M059J (cell line): Measurements from ENCODE around the gene YY1. TPM values are rescaled to one million over a fixed set of nuclear protein-coding genes. Genes with fewer than 3 reads are reported as not detected.
"Not testable (repeated sequence)": the region's sequence is repeated elsewhere in the genome, so short reads cannot be mapped to it uniquely, and the experiment has no call there.

Experiments
- DNase-seq: peaks from one replicate; pipeline ENCODE4 v3.0.0-alpha.2; 2012; ENCODE audit warnings: low read depth
- total RNA-seq: library from RNA; depleted of rRNA; stranded (reverse); fragments of >200 nt; shearing (Covaris generic); gene quantifications from 2 replicates; pipeline ENCODE4 v1.2.3, GENCODE V29; 2014

The YY1 gene
- total RNA-seq, 1 experiment from 2014 or later, result 39.5 TPM

DNA sequence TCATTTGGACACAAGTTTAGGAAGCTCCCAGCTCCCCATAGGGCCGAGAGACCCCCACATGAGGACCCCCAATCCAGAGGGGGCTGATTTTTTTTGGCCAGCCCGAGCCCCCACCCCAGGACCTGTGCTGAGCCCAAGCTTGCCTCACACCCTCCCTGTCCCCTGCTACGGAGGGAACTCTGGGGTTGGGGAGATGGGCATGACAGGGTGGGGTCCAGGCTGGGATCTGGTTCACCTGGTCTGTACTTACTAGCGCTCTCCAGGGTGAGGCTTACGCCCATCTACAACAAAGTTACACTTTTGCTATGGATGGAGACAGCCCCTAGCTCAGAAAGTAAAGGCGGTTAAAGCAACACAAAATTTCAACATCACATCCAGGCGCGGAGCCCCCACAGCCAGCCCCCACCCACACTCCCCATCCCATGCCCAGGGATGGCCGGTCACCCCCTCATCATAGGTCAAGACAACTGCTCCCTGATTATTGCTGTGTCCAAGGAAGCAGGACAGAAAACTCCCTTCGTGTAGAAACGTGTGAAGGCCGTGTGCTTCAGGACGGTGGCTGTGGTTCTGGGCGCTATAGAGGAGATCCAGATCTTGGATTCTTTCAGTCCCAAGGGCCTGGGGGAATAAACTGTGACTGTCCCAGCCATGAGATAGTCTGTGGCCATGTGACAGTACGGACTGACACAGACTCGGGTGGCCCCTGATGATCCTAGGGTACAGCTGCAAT is 56.6 kb downstream of the YY1 start:
- no peak for DNase-seq

DNA sequence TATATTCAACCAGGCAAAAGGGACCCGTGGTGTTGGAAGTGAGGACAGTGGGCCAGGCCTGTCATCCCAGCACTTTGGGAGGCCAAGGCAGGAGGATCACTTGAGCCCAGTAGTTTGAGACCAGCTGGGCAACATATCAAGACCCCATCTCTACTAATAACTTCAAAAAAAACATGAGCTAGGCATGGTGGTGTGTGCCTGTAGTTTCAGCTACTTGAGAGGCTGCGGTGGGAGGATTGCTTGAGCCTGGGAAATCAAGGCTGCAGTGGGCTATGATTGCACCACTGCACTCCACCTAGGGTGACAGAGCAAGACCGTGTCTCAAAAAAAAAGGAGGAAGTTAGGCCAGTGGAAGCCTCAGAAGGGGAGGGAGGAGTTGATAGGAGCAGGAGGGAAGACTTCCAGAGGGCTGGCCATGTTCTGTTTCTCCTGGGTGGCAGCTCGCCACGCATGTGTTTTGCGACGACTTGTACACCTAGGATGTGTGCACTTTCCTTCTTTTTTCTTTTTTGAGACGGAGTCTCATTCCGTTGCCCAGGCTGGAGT is 57.2 kb downstream of the YY1 start:
- DNase-seq, result no peak

DNA sequence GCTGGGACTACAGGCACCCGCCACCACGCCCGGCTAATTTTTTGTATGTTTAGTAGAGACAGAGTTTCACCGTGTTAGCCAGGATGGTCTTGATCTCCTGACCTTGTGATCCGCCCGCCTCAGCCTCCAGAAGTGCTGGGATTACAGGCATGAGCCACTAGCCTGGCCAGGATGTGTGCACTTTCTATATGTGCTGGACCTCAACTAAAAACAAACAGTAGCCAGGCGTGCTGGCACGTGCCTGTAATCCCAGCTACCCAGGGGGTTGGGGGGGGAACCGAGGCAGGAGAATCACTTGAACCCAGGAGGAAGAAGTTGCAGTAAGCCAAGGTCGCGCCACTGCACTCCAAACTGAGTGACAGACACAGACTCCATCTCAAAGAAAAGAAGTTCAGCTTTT is 57.8 kb downstream of the YY1 start:
- not testable (repeated sequence) for DNase-seq

DNA sequence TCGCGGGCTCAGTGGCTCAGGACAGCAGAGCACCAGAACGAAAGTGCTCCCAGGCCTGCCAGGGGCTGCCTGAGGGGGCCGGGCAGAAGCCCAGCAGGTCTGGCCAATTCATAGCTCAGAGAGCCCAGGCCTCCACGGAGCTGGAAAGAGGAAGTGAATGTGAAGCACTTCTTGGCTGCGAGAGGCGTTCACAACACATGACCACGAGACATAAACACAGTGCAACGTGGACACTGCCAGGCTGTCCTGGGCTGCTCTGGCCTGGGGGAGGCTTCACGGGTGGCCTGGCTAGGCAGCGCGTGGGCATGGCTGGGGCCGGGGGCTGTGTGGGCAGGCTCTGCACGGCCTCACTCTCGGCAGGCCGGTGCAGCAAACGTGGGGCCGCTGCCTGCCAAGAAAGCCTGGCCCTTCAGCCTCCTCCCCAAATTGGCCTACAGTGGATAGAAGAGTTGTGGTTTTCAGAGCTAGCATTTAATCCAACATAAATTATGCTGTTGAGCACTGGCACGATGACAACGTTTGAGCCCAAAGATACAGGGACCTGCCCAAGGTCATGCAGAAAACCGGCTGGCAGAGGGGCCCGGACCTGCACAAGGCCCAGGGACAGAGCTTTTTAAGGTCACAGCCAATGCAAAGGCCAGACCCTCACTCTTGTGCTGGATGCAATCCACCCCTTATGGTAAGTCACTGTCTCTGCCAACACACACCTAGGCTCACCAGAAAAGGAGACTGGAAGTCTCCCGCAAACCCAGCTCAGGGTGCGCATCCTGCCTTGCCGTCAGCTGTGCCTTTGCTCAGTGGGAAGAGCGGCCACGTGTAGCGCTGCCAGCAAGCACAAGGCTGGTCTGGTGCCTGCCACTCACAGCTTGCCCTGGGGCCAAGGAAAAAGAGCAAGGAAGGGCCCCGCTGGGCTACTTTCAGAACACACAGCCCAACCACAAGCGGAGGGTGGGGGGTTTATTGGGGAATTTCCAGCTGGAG is 58.7 kb downstream of the YY1 start:
- peak; percentile 62 for DNase-seq

DNA sequence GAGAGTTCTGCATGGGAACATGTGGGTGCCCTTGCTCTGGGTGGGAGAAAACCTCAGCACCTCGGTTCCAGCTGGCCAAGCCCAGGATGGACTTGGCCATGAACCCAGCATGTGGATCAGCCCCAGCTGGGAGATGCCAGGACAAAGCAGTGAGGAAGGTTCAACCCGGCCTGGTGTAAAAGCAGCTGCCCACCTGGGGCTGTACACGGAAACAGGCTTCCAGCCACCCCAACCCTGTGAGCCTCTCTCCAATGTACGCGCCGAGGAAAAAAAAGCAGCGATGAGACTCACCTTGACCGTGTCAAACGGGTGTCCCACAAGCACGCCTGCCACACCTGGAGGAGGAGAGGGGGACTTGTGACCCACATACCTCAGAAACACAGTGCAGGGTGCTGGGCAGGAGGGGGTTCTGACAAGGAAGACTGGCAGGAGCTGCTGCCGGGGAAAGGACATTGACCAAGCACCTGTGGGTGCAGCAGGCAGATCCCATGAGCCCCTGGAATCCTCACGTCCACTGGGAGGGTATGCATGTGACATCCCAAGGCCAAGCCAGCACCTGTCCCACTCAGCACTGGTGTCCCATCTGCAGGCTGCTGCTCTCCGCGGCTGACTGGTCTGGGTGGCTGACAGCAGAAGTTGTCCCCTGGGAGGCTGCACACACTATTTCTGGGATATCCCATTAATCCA is 59.8 kb downstream of the YY1 start:
- DNase-seq, result no peak

DNA sequence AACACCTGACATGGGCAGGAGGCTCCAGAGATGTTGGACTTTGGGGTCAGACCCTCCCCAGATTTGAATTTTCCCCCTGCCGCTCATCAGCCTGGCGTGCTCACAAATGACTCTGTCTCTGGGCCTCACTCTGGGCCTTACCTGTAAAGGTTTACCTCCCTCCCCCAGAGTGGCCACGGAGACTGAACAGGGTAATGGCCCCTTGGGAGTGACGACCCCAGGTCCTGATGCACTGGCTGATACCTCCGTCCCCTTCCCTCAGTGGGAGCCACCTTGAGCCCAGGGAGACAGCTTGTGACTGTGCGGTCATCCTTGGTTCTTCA is 60.3 kb downstream of the YY1 start:
- DNase-seq, result no peak

DNA sequence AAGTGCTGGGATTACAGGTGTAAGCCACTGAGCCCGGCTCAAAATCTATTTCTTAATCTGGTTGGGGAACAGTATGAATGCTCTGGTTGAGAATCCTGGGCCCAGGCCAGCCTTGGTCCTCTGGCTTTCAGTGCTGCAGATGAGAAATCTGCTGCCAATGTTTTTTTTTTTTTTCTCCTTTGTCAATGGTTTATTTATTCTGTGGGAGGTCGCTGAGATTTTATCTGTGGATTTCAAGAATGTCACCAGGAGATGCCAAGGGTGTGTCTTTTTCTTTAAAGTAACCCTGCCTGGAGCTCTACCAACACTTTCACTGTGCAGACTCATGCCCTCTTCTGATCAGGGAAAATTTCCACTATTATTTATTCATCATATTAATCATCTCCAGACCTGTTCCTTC is 63.7 kb downstream of the YY1 start:
- DNase-seq, result peak; percentile 57

DNA sequence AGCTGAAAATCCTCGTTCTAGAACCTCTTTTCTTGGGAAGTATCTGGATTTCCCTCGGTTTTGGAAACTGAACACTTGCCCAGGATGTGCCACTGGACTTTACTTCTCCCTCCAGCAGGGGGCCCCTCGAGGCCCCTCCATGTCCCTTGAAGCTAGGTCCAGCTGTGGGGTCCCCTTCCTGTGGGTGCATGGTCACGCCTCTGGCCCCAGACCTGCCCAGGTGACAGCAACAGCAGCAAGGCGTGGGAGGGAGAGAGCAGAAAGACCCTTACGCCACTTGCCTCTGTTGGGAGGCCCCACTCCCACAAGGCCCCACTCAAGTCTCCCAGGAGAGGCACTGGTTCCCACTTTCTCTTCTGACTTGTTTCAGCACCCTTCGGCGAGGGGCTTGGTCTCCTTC is 64.2 kb downstream of the YY1 start:
- no peak for DNase-seq

DNA sequence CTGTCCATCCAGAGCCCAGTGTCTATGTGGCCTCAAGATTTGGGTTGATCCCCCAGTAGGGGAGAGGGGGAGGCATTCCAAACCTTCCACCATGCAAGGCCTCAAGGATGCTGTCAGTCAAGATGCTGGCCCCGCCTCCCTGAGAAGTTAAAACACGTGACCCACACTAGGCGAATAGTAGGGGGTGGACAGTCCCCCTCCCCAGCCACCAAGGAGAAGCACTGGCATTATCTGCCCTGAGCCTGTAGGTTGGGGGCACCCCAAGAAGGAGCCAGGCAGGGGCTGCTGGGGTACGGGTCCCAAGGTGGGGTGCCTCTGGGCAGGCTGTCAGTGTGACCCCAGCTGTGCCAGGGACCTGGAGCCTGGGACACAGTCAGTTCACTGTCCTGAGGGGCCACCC is 65.0 kb downstream of the YY1 start:
- no peak for DNase-seq

DNA sequence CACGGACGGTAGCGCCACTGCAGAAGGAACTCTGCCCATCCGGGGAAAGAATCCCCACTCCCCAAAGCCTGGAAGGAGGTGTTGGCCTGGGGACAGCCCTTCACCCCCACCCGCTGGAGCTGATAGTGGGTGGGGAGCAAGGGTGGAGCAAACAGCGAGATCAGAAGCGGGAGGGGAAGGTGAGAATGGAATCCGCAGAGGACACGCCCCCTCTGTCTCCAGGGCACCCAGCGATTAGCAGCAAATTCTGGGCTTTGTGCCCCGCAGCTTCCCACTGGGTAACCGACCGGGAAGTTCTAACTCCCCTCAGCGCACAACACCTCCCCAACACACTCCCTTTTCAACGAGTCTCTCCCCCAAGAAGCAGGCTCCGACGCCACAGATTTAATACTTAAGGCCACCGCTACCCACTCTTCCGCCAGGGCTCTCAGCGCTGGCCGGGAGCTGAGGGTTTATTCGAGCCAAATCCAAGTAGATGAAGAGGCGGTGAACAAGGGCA is 65.9 kb downstream of the YY1 start:
- no peak for DNase-seq

DNA sequence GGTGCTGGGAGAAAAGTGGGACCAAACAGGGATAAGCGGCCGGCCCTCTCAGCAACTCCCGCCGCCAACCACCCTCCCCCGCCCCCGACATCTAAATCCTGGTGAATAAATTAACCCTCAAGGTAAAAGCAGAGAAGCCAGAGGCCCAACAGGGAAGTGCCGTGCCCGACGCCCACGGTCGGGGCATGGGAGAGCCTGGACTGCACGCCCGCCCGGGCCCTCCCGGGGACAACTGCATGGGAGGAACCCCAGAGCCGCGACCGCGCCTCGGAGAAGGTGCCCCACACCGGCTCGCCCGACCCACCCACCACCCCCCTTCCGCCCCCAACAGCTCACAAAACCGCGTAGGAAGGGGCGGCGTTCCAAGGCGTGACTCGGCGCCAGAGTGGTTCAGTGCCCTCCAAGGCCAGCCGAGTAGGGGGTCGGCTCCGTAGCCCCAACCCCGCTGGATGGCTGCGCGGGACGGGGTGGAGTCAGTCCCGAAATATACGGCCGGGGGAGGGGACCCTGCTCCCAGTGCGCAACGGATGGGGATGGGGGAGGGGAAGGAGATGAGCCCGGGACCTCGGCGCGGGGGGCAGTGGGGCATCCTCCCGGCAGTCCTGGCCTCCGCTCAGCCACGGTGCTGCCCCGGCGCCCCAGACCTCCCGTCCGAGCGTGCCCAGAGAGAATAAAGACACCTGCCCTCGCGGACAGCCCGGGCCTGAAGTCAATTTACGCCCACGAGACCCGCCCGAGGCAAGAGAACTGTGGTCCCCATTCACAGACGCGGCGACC is 66.6 kb downstream of the YY1 start:
- DNase-seq, result no peak

DNA sequence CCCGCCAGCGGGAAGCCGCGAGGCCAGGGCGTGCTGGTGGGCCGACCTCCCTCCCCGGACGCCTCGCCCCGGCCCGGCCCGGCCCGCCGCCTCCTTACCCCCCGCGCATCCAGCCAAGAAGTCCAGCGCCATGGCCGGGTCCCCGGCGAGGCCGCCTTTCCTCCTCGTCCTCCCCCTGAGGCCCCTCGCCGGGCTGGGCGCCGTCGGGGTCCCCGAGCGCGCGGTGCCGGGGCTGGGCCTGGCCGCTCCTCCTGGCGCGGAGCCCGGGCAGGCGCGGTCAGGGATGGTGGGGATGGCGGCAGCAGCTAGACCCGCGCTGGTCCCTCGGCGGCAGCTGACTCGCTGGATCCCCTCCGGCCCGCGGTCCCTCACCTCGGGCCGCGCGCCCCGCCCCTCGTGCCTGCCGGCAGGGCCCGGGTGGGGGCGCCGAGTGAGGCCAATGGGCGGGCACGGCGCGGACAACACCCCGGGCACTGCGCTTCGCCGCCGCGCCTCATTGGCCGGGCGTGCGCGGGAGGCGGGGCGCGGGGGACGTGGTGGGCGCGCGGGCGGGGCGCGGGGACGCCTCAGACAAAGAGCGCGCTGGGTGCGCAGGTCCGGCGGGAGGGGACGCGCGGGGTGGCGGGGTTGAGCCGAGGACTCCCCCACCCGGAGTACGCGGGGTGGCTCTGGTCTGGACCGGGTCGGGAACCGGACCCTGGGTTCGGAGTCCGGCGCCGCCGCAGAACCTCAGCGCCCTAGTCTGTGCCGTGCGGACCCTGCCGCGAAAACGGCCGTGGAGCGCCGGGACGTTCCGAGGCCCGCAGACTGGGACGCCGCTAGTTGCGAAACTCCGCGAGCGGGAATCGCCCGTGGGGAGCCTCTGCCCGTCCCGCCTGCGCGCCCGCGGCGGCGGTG is 67.4 kb downstream of the YY1 start, which contains the start of gene SLC25A29:
Gene SLC25A29, minus strand, starts transcription at position 344 of the 897 bp plus-strand sequence. Its CDS starts 212 bp downstream, at position 132.
- DNase-seq, result peak; percentile 80

DNA sequence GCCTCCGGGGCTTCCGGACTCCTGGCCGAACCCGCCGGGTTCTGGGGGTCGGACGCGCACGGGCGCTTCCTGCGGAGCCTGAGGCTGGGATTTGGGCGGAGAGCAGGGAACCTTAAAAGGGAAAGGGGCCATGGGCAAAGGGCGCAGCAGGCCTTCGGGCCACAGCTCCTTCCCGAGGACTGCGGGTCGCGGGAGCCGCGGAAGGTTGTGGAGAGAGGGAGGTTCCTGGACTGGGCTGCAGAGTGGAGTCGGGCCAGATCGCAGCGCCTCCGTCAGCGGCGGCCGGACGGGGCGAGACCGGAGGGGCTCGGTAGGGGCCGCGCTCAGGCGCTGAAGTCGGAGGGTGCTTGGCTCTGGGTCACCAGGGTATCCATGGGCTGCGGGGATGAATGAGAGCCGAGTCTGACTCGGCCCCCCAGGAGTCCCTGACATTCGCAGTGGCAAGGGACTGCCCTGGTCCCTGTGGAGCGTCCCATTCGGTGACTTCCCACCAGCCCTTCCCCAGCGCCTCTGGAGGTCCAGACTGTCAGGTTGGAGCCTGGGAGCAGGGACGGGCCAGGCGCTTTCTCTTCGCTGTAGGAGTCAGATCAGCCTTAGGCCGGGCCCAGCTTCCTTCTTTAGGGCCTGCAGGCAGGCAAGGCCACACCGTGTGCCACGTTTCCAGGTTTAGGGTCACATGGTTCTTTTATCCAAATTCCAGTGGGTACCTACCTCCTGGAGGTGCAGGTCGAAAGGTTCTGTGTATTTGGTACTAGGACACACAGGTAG is 68.2 kb downstream of the YY1 start:
- no peak for DNase-seq

DNA sequence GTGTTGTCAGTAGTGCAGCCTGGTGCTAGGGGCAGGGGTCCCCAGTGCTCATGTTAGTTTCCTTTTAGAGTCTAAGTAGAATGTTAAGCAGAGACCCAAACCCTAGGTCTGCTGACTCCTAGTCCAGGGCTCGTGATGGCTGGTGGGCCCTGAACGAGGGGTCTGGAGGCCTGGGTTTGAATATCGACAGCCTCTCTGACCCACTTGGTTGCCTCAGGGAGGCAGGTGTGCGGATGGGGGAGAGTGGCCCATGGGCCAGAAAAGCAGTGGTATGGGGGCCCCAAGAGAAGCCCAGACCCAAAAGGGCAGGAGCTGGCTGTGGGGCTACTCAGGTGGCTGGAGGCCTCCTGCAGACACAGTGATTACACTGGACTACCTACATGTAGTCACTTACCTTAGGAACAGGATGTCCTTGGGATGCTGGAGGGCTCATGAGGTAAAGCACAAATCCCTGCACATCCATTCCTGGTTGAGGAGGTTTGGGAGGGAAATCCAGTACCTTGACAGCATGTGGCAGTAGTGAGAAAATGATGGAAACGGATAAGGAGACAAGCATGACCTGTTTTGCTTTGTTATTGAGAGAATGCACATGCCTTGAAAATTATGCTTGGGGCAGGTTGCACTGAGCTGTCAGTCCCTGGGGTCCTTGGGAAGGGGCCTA is 69.0 kb downstream of the YY1 start:
- no peak for DNase-seq

DNA sequence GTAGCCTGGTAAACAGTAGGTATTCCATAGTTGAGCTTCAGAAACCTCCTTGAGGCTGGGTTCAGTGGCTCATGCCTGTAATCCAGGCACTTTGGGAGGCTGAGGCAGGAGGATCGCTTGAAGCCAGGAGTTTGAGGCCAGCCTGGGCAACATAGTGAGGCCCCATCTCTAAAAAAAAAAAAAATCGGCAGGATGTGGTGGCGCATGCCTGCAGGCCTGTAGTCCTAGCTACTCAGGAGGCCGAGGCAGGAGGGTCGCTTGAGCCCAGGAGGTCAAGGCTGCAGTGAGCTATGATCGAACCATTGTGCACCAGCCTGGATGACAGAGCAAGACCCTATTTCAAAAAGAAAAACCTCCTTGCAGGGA is 69.5 kb downstream of the YY1 start:
- DNase-seq, result not testable (repeated sequence)

DNA sequence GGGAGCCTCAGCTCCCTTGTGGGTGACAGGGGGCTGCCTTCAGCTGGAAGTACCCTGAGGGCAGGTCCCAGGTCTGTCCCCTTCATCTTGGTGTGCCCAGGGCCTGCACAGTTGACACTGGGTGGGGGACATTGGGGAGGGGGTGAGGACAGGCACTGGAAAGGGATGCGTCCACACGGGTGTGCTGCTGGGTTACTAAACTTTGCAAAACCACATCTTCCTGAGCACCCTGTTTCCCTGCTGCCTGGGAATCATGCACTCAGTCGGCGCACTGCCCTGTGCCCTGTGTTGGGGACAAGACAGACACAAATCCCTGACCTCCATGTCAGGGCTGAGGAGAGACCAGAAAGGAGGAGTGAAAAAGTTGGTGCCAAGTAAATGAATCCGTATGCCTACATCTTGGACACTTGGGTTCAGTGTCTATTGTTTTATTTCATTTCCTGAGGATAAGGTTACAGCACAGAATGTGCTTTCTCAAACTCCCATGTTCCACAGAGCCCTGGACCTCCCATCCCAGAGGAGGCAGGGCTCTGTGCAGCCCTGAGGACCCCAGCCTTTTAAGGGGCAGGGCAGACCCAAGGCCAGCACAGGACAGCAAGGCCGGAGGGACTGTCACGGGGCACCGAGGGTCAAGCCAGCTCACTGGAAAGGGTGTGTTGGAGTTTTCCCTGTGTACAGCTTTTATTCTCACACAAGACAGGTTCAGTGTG is 70.2 kb downstream of the YY1 start:
- no peak for DNase-seq

DNA sequence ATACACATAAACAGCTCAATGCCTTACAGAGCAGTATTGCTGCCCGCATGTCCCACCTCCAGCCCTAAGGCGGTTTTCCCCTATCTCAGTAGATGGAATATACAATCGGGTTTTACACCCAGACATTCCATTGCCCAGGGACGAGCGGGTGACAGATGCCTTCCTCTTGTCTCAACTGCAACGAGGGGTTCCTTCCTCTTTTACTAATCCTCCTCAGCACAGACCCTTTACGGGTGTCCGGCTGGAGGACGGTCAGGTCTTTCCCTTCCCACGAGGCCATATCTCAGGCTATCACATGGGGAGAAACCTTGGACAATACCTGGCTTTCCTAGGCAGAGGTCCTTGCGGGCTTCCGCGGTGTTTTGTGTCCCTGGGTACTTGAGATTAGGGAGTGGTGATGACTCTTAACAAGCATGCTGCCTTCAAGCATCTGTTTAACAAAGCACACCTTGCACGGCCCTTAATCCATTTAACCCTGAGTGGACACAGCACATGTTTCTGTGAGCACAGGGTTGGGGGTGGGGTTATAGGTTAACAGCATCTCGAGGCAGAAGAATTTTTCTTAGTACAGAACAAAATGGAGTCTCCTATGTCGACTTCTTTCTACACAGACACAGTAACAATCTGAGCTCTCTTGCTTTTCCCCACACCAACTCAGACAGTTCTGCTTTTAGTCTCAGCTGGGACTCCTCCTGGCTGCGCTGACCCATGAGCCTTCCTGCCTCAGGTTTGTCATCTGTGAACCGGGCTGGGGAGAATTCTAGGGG is 73.3 kb downstream of the YY1 start:
- not testable (repeated sequence) for DNase-seq
